Suppressor macrophage treated with lipopolysaccharide for 4 hours (primary cell): ENCODE measurements around the gene AURKA.
A peak's percentile ranks its signal among the peaks of the same experiment; 100 is the strongest.

Experiments used
- DNase-seq: peaks from one replicate; pipeline ENCODE4 v3.0.0-alpha.2; 2020

AURKA gene

DNA sequence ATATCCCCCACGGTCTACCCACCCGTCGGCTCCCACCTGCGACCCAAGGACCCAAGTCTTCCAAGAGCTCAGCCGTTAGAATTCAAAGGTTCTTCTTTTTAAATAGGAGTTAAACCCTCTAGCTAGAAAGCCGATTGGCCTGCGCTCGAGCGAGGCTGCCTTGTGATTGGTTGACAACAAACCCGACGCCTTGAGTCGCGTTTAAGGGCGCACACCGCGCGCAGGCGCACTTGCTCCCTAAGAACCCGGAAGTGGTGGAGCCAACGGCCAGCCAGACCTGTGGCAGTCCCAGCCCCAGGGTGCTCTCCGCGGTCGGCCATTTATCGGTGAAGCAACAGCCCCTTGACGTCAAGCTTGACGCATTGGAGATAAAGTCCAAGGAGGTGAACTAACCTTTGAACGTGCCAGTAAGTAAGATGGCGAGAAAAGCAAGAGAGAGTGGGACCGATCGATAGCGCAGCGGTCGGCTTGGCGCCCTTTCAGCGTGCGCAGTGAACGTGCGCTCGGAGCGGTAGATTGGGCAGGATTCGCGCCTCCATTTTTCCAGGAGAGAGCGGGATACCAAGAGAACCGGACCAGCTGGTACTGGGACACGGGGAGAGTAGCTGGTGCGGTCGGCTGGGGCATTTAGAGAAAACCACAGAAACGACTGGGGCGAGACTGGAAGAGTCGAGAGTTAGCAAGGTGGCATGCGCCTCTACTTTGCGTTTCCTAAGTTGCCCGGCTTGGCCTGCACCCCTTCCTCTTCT, at the start of gene AURKA, which contains the start of gene CSTF1:
AURKA (minus strand) TSS at position 84 of the 749 bp plus-strand sequence. CDS start 4,018 bp downstream, outside the sequence.
CSTF1 (plus strand) TSS at position 514 of the 749 bp plus-strand sequence. CDS start 2,908 bp downstream, outside the sequence.
- peak; percentile 100 for DNase-seq

- DNase-seq, result peak; percentile 16
Measured at GRCh38 chr20:56440346-56441007, 48.5 kb upstream of the AURKA start.

- no peak for DNase-seq
Measured at GRCh38 chr20:56439771-56440291, 47.8 kb upstream of the AURKA start.

DNA sequence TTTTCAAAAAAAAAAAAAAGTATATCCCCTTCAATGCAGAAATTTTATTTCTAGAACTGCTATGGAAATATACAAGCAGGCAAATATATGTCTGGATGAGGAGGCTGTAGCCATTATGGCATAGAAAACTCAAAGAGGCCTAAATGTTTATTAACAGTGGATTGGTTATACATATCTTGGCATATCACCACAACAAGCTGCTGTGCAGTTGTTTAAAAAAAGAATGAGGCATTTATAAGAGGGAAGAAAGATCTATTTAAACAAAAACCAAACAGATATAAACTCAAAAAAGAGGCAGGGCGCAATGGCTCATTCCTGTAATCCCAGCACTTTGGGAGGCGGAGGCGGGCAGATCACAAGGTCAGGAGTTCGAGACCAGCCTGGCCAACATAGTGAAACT, 46.3 kb upstream of the AURKA start:
- DNase-seq, result no peak

DNA sequence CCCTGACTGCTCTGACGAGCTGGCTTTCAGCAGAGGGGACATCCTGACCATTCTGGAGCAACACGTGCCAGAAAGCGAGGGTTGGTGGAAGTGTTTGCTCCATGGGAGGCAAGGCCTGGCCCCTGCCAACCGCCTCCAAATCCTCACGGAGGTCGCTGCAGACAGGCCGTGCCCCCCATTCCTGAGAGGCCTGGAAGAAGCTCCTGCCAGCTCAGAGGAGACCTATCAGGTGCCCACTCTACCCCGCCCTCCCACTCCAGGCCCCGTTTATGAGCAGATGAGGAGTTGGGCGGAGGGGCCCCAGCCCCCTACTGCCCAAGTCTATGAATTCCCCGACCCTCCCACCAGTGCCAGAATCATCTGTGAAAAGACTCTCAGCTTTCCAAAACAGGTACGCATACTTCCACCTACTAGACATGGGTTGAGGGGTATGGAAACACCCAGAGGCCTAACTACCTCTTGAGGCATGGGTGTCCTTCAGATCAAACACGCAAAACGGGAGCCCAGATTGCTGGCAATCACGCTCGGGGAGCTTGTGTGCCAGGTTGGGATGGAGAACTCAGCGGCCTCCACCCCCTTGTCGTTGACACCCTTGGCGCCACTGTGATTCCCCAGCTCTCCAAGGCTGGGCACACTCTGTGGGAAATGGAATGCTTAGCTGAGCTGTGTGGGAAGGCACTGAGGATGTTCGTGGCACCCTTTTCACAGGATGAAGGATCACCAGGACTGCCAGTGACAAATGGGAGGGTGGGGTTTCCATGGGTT, 45.4 kb upstream of the AURKA start:
- DNase-seq, result no peak

GRCh38 chr20:56433880-56434255, 41.9 kb upstream of the AURKA start:
- no peak for DNase-seq

GRCh38 chr20:56433221-56433879, 41.3 kb upstream of the AURKA start:
- peak; percentile 30 for DNase-seq

- no peak for DNase-seq
Measured at GRCh38 chr20:56431471-56431870, 39.5 kb upstream of the AURKA start.

DNA sequence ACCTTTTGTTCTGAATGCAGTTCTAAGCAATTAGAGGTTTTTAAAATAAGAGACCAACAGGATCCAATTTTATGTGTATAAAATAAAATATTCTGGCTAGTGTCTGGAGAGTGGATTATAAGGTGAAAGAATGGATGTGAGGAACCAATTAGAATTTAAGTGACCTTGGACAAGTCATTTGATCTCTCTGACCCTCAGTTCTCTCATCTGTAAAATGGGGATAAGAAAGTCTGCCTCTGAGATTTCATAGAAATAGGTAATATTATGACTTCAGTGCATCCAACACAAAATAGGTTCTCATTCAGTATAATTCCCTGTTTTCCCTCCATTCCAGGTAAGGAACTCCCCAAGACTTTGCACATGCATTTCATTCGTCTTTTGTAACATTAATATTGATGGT, 38.9 kb upstream of the AURKA start:
- DNase-seq, result no peak

DNA sequence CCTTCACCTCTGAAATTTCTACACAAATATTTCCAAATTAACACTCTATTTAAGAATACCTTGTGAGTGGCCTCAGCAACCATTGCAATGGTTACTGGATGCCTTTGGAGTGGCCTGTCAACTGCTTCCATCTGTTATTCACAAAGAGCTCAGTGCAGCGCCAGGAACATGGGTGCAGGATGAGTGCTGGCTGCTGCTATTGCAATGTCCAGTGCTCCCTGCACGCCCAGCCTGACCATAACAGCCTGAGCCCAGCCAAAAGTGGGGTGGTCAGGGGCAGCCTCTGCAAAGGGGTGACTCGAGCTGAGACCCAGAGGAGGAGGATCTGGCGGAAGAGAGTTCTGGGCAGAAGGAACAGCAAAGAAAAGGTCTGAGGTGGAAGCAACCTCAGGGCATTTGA, 38.4 kb upstream of the AURKA start:
- no peak for DNase-seq

GRCh38 chr20:56429941-56430340, 37.9 kb upstream of the AURKA start:
- no peak for DNase-seq

GRCh38 chr20:56429502-56429901, 37.5 kb upstream of the AURKA start:
- peak; percentile 36 for DNase-seq

GRCh38 chr20:56428881-56429280, 36.9 kb upstream of the AURKA start:
- peak; percentile 48 for DNase-seq

DNA sequence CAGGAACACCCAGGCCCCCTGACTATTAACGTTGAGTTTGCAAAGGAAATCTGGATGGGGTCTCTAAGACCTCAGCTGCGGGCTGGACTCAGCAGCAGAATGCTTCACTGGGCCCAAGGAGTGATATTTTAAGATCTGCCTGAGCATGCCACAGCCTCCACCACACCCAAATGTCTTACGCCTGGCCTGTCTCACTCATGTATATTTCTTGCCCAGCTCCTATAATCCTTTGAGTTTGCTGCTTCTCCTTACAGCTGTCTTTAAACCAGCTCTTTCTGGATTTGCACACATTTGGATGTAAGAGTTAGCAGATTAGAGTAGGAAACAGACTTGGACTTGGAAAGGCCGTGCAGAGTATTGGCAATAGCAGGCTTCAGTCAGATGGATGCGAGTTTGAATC, 36.4 kb upstream of the AURKA start:
- no peak for DNase-seq

DNA sequence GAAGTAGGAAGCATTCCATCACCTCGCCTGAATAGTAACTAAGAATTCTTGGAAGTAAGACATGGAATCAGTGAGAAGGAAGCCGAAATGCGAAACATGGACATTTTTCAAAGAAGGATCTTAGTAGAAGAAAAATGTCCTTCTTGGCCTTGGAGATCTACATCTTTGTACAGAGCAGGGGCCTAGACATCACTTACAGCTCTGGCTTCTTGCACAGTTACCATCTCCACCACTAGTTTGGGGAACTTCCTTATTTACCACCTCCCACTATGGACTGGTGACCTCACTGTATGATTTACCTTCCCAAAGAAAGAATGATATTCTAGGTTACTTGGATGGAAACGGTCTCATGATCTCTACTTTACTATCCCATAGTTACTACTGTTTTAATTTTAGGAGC, 35.8 kb upstream of the AURKA start:
- peak; percentile 54 for DNase-seq

GRCh38 chr20:56426926-56427325, 34.9 kb upstream of the AURKA start:
- DNase-seq, result no peak

- no peak for DNase-seq
Measured at GRCh38 chr20:56426026-56426425, 34.0 kb upstream of the AURKA start.

- DNase-seq, result no peak
Measured at GRCh38 chr20:56424931-56425330, 32.9 kb upstream of the AURKA start.

- DNase-seq, result no peak
Measured at GRCh38 chr20:56423886-56424285, 31.9 kb upstream of the AURKA start.

DNA sequence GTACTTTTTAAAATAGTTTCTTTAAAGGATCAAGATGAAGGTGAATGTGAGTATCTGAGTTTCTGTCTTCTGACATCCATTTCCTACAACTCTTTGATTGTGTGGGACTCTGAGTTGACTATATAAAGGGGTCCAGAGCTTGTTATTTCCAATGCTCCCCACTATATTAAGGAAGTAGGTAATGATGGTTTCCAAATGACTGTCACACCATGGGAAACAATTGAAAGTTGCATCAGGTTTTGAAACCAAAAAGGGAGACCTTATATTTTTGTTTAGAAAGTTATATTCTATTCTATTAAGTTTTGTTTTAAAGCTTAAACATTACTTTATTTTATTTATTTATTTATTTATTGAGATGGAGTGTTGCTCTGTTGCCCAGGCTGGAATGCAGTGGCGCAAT, 31.2 kb upstream of the AURKA start:
- peak; percentile 59 for DNase-seq

GRCh38 chr20:56422824-56423189, 30.8 kb upstream of the AURKA start:
- DNase-seq, result no peak

GRCh38 chr20:56422076-56422823, 30.2 kb upstream of the AURKA start:
- peak; percentile 79 for DNase-seq
